Measurements from ENCODE around the gene VPS13A.
"Not testable (repeated sequence)": the region's sequence is repeated elsewhere in the genome, so short reads cannot be mapped to it uniquely, and the experiment has no call there.

Gene VPS13A

GRCh38 chr9:77237896-77238295 lies 60.6 kb downstream of the VPS13A start:
- TF ChIP-seq CTCF (IDR thresholded peaks at IDR 0.05; ENCODE audit: insufficient read depth, low read depth, low read length, missing control alignments) = no peak
- no peak for DNase-seq (ENCODE audit: low read depth)
- H3K4me3 ChIP-seq (ENCODE audit: low read depth, low read length) = no peak overlapping the region

GRCh38 chr9:77251050-77251449 lies 73.7 kb downstream of the VPS13A start:
- no peak for TF ChIP-seq CTCF (IDR thresholded peaks at IDR 0.05; ENCODE audit: insufficient read depth, low read depth, low read length, missing control alignments)
- DNase-seq (ENCODE audit: low read depth) = no peak
- no peak overlapping the region for H3K4me3 ChIP-seq (ENCODE audit: low read depth, low read length)

GRCh38 chr9:77257275-77257674 lies 79.9 kb downstream of the VPS13A start:
- H3K4me3 ChIP-seq (ENCODE audit: low read depth, low read length) = no peak overlapping the region
- no peak for TF ChIP-seq CTCF (IDR thresholded peaks at IDR 0.05; ENCODE audit: insufficient read depth, low read depth, low read length, missing control alignments)
- DNase-seq (ENCODE audit: low read depth) = no peak

- no peak for DNase-seq (ENCODE audit: low read depth)
- TF ChIP-seq CTCF (IDR thresholded peaks at IDR 0.05; ENCODE audit: insufficient read depth, low read depth, low read length, missing control alignments) = no peak
- H3K4me3 ChIP-seq (ENCODE audit: low read depth, low read length) = no peak overlapping the region
These were observed 84.3 kb downstream of the VPS13A start for GRCh38 chr9:77261605-77262004.

GRCh38 chr9:77267762-77268161 lies 90.4 kb downstream of the VPS13A start:
- DNase-seq (ENCODE audit: low read depth); H3K4me3 ChIP-seq (ENCODE audit: low read depth, low read length): not testable (repeated sequence)

GRCh38 chr9:77271023-77271690 lies 93.8 kb downstream of the VPS13A start:
- DNase-seq (ENCODE audit: low read depth) = peak; percentile 12
- no peak for TF ChIP-seq CTCF (IDR thresholded peaks at IDR 0.05; ENCODE audit: insufficient read depth, low read depth, low read length, missing control alignments)

GRCh38 chr9:77276799-77277198 lies 99.5 kb downstream of the VPS13A start:
- DNase-seq (ENCODE audit: low read depth) = no peak

More at GRCh38 chr9:77271023-77271690, 93.8 kb downstream of the VPS13A start:
- no peak overlapping the region for H3K4me3 ChIP-seq (ENCODE audit: low read depth, low read length)

More at GRCh38 chr9:77276799-77277198, 99.5 kb downstream of the VPS13A start:
- no peak overlapping the region for H3K4me3 ChIP-seq (ENCODE audit: low read depth, low read length)
- no peak for TF ChIP-seq CTCF (IDR thresholded peaks at IDR 0.05; ENCODE audit: insufficient read depth, low read depth, low read length, missing control alignments)
